OCI-LY7 (cell line): Measurements from ENCODE around the gene KCNN3. TPM values are rescaled to one million over a fixed set of nuclear protein-coding genes. Genes with fewer than 3 reads are reported as not detected.

Source experiments
- BruUV-seq: library from RNA; stranded (reverse); fragments of 400-500 nt; replicated peaks from 2 replicates; lab custom pipeline; 2021; lab: Mats Ljungman, UMichigan
- CTCF ChIA-PET: fragments of 300-600 bp; sonication (Branson Sonifier 250); formaldehyde crosslinking; loops from one replicate; lab custom pipeline; 2022; ENCODE audit warnings: antibody characterized with exemption; ENCODE audit not compliant: unreplicated experiment; lab: Charles Lee
- POLR2A ChIA-PET: fragments of 300-600 bp; sonication (Branson Sonifier 250); formaldehyde crosslinking; loops from one replicate; lab custom pipeline; 2022; ENCODE audit warnings: antibody characterized with exemption; lab: Charles Lee
- DNase-seq: peaks from one replicate; pipeline ENCODE4 v3.0.0-alpha.2; 2015; ENCODE audit warnings: low spot score
- H2AFZ ChIP-seq: fragments of 200-600 bp; sonication (generic), shearing (Covaris generic); 2 replicates; pipeline ENCODE4 v1.6.1; 2014; ENCODE audit warnings: mild to moderate bottlenecking, antibody characterized with exemption, low read length, moderate library complexity
- H3K27ac ChIP-seq: fragments of 200-600 bp; sonication (generic); 2 replicates; pipeline ENCODE4 v1.5.1; 2014; ENCODE audit warnings: mixed run types, low read depth, mild to moderate bottlenecking, moderate library complexity, low read length, inconsistent platforms; ENCODE audit not compliant: poor library complexity, severe bottlenecking
- H3K36me3 ChIP-seq: fragments of 200-600 bp; sonication (generic); 2 replicates; pipeline ENCODE4 v1.6.1; 2014; ENCODE audit warnings: mild to moderate bottlenecking, antibody characterized with exemption, low read length, moderate library complexity, mixed read lengths; ENCODE audit not compliant: insufficient read depth
- H3K4me1 ChIP-seq: fragments of 200-600 bp; sonication (generic); 2 replicates; pipeline ENCODE4 v1.5.1; 2014; ENCODE audit warnings: mild to moderate bottlenecking, low read length; ENCODE audit not compliant: insufficient read depth, poor library complexity, severe bottlenecking
- H3K4me2 ChIP-seq: fragments of 200-600 bp; sonication (generic); 2 replicates; pipeline ENCODE4 v1.6.1; 2014; ENCODE audit warnings: mild to moderate bottlenecking, low read length
- H3K4me3 ChIP-seq: fragments of 200-600 bp; sonication (generic); 2 replicates; pipeline ENCODE4 v1.5.1; 2014; ENCODE audit warnings: mild to moderate bottlenecking, low read depth, low read length; ENCODE audit not compliant: poor library complexity, severe bottlenecking
- H3K79me2 ChIP-seq: fragments of 200-600 bp; sonication (generic); 2 replicates; pipeline ENCODE4 v1.6.1; 2016; ENCODE audit warnings: low read depth, mild to moderate bottlenecking, low read length, moderate library complexity, mixed read lengths; ENCODE audit not compliant: insufficient read depth
- H3K9me2 ChIP-seq: fragments of 200-600 bp; sonication (generic); 2 replicates; pipeline ENCODE4 v1.6.1; 2016; ENCODE audit warnings: mild to moderate bottlenecking, low read length, mixed read lengths; ENCODE audit not compliant: insufficient read depth
- H3K9me3 ChIP-seq: fragments of 200-600 bp; sonication (generic); 2 replicates; pipeline ENCODE4 v1.6.1; 2014; ENCODE audit warnings: mild to moderate bottlenecking, mixed run types, low read length, mixed read lengths
- H4K20me1 ChIP-seq: fragments of 200-600 bp; sonication (generic); 2 replicates; pipeline ENCODE4 v1.6.1; 2014; ENCODE audit warnings: mild to moderate bottlenecking, antibody characterized with exemption, low read length, moderate library complexity, mixed read lengths; ENCODE audit not compliant: insufficient read depth
- CTCF ChIP-seq: fragments of 200-600 bp; sonication (generic); conservative IDR thresholded peaks from 2 replicates; pipeline ENCODE4 v1.5.1; 2014; ENCODE audit warnings: mild to moderate bottlenecking, antibody characterized with exemption, low read length, moderate library complexity, mixed read lengths
- EZH2phosphoT487 ChIP-seq: fragments of 200-600 bp; sonication (generic); IDR thresholded peaks from 2 replicates; pipeline ENCODE4 v1.6.1; 2018; ENCODE audit warnings: low read depth, borderline replicate concordance, mild to moderate bottlenecking, mixed run types, antibody characterized with exemption, low read length, moderate library complexity, mixed read lengths
- intact Hi-C: fragments of 100-400 bp; cut with micrococcal nuclease; formaldehyde crosslinking; loops from one replicate; pipeline ENCODE4 v1.10.0; 2022; ENCODE audit not compliant: unreplicated experiment
- total RNA-seq, 2 experiments: library from RNA; depleted of rRNA in 1 of 2; stranded (reverse); fragments of >200 nt in 1 of 2; shearing (Covaris generic) in 1 of 2; gene quantifications; 2 replicates each; pipeline ENCODE4 v1.2.3, GENCODE V29; 2014 to 2022

The KCNN3 gene
- total RNA-seq, 2 experiments from 2014 or later, result 14.8 to 50.8 TPM

- Histone ChIP-seq H3K9me2 (no peaks in the 10 kb centered on the region), H3K36me3 (no peaks in the 10 kb centered on the region), H3K4me1 (no peaks in the 10 kb centered on the region), H3K79me2 (no peaks in the 10 kb centered on the region), H3K4me2 (no peak overlapping the region), H3K4me3 (no peak overlapping the region), H3K27ac (no peak overlapping the region), H2AFZ (no peak overlapping the region), H3K9me3 (no peaks in the 10 kb centered on the region), H4K20me1 (no peaks in the 10 kb centered on the region)
- CTCF ChIA-PET, result no interaction called here
- no peak for DNase-seq
- intact Hi-C loops, result no loop called here
- no peak for TF ChIP-seq EZH2phosphoT487
- no peak for TF ChIP-seq CTCF
- POLR2A ChIA-PET, result interaction anchor here (1.2 kb wide), 1 partner anchor 17 kb away, joined by 3 read pairs; no protein-coding TSS in a partner anchor
- BruUV-seq, result no TSS peak
Observed at GRCh38 chr1:154697710-154698109, 172.4 kb downstream of the KCNN3 start.

GRCh38 chr1:154696456-154696855, 173.6 kb downstream of the KCNN3 start:
- CTCF ChIA-PET, result no interaction called here

More at GRCh38 chr1:154696456-154696855, 173.6 kb downstream of the KCNN3 start:
- H2AFZ ChIP-seq, result no peak overlapping the region
- no peaks in the 10 kb centered on the region for H3K79me2 ChIP-seq
- no peaks in the 10 kb centered on the region for H3K9me2 ChIP-seq
- TF ChIP-seq EZH2phosphoT487 (no peak), CTCF (no peak)
- H3K4me3 ChIP-seq, result no peak overlapping the region
- no peaks in the 10 kb centered on the region for H3K9me3 ChIP-seq
- POLR2A ChIA-PET, result no interaction called here
- no TSS peak for BruUV-seq
- no peak overlapping the region for H3K27ac ChIP-seq
- H4K20me1 ChIP-seq, result no peaks in the 10 kb centered on the region
- H3K36me3 ChIP-seq, result no peaks in the 10 kb centered on the region
- no peak for DNase-seq
- no peak overlapping the region for H3K4me2 ChIP-seq
- intact Hi-C loops, result no loop called here
- no peaks in the 10 kb centered on the region for H3K4me1 ChIP-seq
